Measurements from ENCODE around the gene ISY1. TPM values are rescaled to one million over a fixed set of nuclear protein-coding genes. Genes with fewer than 3 reads are reported as not detected.

Gene ISY1
- total RNA-seq (32.6 TPM), polyA plus RNA-seq (34.8 TPM)
- long read RNA-seq, donor 1: 0 reads
- long read RNA-seq, donor 2, transcript ISY1-203 (11 exons, 3,842 nt): major isoform, 35 of 276 reads
- long read RNA-seq, donor 2, partial matches to known transcripts: 219 of 276 reads
- long read RNA-seq, donor 2, other reads (novel, unspliced or antisense): 20 of 276 reads
- long read RNA-seq, donor 3, transcript ISY1-203 (11 exons, 3,842 nt): major isoform, 21 of 33 reads
- long read RNA-seq, donor 3, partial matches to known transcripts: 8 of 33 reads
- long read RNA-seq, donor 3, other reads (novel, unspliced or antisense): 0 of 33 reads
- long read RNA-seq, donor 4, partial matches to known transcripts: 6 of 13 reads
- long read RNA-seq, donor 4, other reads (novel, unspliced or antisense): 5 of 13 reads
- long read RNA-seq, donor 5, transcript ISY1-203 (11 exons, 3,842 nt): major isoform, 14 of 15 reads
- long read RNA-seq, donor 5, partial matches to known transcripts: 0 of 15 reads
- long read RNA-seq, donor 5, other reads (novel, unspliced or antisense): 0 of 15 reads
- long read RNA-seq, donor 6, transcript ISY1-203 (11 exons, 3,842 nt): major isoform, 8 of 10 reads
- long read RNA-seq, donor 6, partial matches to known transcripts: 0 of 10 reads
- long read RNA-seq, donor 6, other reads (novel, unspliced or antisense): 0 of 10 reads
- long read RNA-seq, donor 7, transcript ISY1-203 (11 exons, 3,842 nt): major isoform, 6 of 7 reads
- long read RNA-seq, donor 7, partial matches to known transcripts: 0 of 7 reads
- long read RNA-seq, donor 7, other reads (novel, unspliced or antisense): 0 of 7 reads
- long read RNA-seq, donor 8, transcript ISY1-203 (11 exons, 3,842 nt): major isoform, 8 of 9 reads
- long read RNA-seq, donor 8, partial matches to known transcripts: 0 of 9 reads
- long read RNA-seq, donor 8, other reads (novel, unspliced or antisense): 0 of 9 reads
- long read RNA-seq, donor 9, transcript ISY1-203 (11 exons, 3,842 nt): major isoform, 7 of 8 reads
- long read RNA-seq, donor 9, partial matches to known transcripts: 0 of 8 reads
- long read RNA-seq, donor 9, other reads (novel, unspliced or antisense): 0 of 8 reads
- long read RNA-seq, donor 10, transcript ISY1-203 (11 exons, 3,842 nt): major isoform, 7 of 8 reads
- long read RNA-seq, donor 10, partial matches to known transcripts: 0 of 8 reads
- long read RNA-seq, donor 10, other reads (novel, unspliced or antisense): 0 of 8 reads

DNA sequence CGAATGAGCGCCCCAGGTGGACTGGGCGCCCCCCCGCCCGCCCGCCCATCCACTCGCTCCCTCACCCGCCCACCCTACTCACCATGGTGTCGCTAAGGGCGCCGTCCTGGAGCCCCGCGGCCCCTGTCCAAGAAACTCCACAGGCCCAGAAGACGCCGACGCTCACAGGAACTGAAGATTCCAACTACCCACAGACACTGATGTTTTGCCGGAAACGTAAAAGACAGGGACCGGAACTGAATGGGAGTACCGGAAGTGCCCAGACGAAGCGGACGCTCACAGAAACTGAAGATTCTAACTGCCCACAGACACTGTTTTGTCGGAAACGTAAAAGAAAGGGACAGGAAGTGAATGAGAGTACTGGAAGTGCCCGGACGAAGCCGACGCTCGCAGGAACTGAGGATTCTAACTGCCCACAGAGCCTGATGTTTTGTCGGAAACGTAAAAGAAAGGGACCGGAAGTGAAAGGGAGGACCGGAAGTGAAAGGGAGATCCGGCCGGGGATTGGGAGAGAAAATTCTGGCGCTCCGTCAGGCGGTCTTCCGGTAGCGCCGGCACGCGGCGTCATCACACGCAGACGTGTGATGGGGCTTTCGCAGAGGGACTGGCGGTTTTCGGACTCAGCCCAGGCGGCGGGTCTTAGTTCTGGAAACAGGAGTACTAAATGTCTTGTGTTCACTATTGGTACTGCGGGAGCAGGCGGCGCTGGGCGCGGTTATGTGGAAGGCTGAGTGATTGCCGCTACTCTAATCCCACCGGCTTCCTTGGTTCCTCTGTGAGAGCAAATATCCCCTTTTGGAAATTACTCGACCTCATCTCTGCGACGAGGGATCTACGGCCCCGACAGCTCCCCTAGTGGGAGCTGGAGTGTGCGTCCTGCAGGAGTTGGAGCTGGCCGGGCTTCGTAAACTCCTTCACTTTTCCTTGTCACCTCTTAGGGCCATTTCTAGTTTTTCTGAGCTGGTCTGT lies at the start of gene ISY1:
TSS of gene ISY1 (minus strand) at position 173 of the 969 bp plus-strand sequence. CDS start at position 85, 88 bp downstream.
- H3K27ac ChIP-seq (ENCODE audit: low read depth in 1 of 2, low read length in 1 of 2): peak within 1 kb of the TSS; percentile 95 to 98
- peaks cover 13 to 17% of the 10 kb centered on the region in 2 donors for H3K4me1 ChIP-seq (ENCODE audit: control insufficient read depth in 2 of 2, insufficient read depth in 2 of 2, low read length in 2 of 2)
- peaks cover 18 to 38% of the 10 kb centered on the region in 2 donors for H3K36me3 ChIP-seq (ENCODE audit: control insufficient read depth in 2 of 2, insufficient read depth in 2 of 2, low read length in 1 of 2)
- under 1% methylated on average over 67 of the region's 67 CpGs for WGBS
- peak; percentile 86 to 98 (median 93) for DNase-seq (ENCODE audit: low read depth in 6 of 9, low spot score in 9 of 9)
- peak within 1 kb of the TSS; percentile 87 to 95 for H3K4me3 ChIP-seq (ENCODE audit: low read length in 2 of 2)
- H3K9me3 ChIP-seq (ENCODE audit: control insufficient read depth in 2 of 2, insufficient read depth in 1 of 2, low read length in 1 of 2): no peaks in the 10 kb centered on the region
- H3K27me3 ChIP-seq (ENCODE audit: control insufficient read depth in 2 of 2, insufficient read depth in 1 of 2, low read length in 1 of 2): no peaks in the 10 kb centered on the region

DNA sequence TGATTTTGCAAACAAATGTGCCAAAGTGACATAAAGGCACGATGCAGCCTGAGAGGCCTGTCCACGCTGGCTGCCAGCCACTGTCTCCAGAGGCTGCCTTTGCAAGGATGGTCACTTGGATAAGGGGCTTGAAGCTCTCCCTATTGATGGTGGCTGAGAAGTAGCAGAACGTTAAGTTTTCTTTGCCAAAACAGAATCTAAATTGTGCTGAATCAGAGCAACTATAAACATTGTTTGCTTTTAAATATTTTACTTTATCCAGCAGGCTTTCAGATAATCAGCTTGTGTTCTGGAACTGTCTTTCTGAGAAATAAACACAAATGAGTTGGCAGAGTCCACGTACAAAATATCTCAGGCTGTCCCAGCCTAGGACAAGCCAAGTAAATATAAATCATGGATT lies 46.6 kb upstream of the ISY1 start:
- DNase-seq (ENCODE audit: low read depth in 6 of 9, low spot score in 9 of 9): no peak
- 91% methylated on average over 4 of the region's 4 CpGs for WGBS
- no peak overlapping the region for H3K4me3 ChIP-seq (ENCODE audit: low read length in 2 of 2)

DNA sequence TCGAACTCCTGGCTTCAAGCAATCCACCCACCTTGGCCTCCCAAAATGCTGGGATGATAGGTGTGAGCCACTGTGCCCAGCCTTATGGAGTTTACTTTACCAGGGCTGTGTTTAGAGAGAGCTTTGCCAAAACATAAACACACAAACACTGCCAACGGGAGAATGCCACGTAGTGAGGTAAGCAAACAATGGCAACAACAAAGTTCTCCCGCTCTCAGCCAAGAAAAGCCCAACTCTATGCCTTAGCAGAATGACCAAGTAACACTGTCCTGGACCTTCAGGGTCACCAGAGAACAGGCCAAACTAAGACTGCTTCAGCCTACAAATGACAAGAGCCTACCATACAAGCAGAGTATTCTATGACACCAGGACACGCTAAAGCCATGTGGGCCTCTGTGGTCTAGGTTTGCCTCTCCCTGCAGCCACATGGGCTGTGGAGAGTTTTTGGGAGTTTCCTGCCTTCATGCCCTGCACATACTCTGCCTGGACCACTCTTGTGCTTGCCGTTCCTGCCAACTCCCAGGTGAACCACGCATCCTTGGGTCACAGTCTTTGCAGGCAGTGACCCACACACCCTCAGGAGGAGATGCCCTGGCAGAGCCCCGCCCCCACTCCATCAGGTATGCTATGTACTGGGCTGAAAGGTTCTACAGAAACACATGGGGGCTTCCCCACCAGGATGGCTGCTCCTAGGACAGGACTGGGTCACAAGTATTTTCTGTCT lies 44.4 kb upstream of the ISY1 start:
- Histone ChIP-seq H3K4me3 (ENCODE audit: low read length in 2 of 2) (no peak overlapping the region), H3K27me3 (ENCODE audit: control insufficient read depth in 2 of 2, insufficient read depth in 1 of 2, low read length in 1 of 2) (no peaks in the 10 kb centered on the region), H3K9me3 (ENCODE audit: control insufficient read depth in 2 of 2, insufficient read depth in 1 of 2, low read length in 1 of 2) (no peaks in the 10 kb centered on the region), H3K36me3 (ENCODE audit: control insufficient read depth in 2 of 2, insufficient read depth in 2 of 2, low read length in 1 of 2) (no peaks in the 10 kb centered on the region), H3K27ac (ENCODE audit: low read depth in 1 of 2, low read length in 1 of 2) (no peak overlapping the region), H3K4me1 (ENCODE audit: control insufficient read depth in 2 of 2, insufficient read depth in 2 of 2, low read length in 2 of 2) (no peaks in the 10 kb centered on the region)
- DNase-seq (ENCODE audit: low read depth in 6 of 9, low spot score in 9 of 9): no peak
- 95% methylated on average over 8 of the region's 8 CpGs for WGBS

More for the DNA sequence above, 46.6 kb upstream of the ISY1 start:
- H3K4me1 ChIP-seq (ENCODE audit: control insufficient read depth in 2 of 2, insufficient read depth in 2 of 2, low read length in 2 of 2): peaks cover 0 to 3% of the 10 kb centered on the region in 2 donors
- H3K27me3 ChIP-seq (ENCODE audit: control insufficient read depth in 2 of 2, insufficient read depth in 1 of 2, low read length in 1 of 2): no peaks in the 10 kb centered on the region
- H3K36me3 ChIP-seq (ENCODE audit: control insufficient read depth in 2 of 2, insufficient read depth in 2 of 2, low read length in 1 of 2): no peaks in the 10 kb centered on the region
- H3K27ac ChIP-seq (ENCODE audit: low read depth in 1 of 2, low read length in 1 of 2): no peak overlapping the region
- no peaks in the 10 kb centered on the region for H3K9me3 ChIP-seq (ENCODE audit: control insufficient read depth in 2 of 2, insufficient read depth in 1 of 2, low read length in 1 of 2)

DNA sequence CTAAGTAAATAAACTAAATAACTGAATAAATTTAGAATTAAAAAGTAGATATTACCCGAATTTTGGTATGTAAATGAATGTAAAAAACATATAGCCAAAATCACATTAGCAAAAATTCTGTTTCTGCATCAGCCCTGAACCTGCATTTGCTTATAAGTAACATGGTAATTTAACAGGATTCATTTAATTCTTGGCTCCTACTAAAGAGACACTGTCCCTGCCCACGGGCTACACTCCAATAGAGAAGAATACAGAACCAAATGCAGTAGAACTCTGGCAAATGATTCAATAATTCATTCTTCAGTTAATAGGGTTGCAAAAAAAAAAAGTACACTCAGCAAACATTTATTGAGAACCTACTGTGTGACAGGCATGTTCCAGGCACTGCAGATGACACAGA lies 43.6 kb upstream of the ISY1 start:
- Histone ChIP-seq H3K4me3 (ENCODE audit: low read length in 2 of 2) (no peak overlapping the region), H3K36me3 (ENCODE audit: control insufficient read depth in 2 of 2, insufficient read depth in 2 of 2, low read length in 1 of 2) (no peaks in the 10 kb centered on the region), H3K4me1 (ENCODE audit: control insufficient read depth in 2 of 2, insufficient read depth in 2 of 2, low read length in 2 of 2) (no peaks in the 10 kb centered on the region), H3K27ac (ENCODE audit: low read depth in 1 of 2, low read length in 1 of 2) (no peak overlapping the region), H3K27me3 (ENCODE audit: control insufficient read depth in 2 of 2, insufficient read depth in 1 of 2, low read length in 1 of 2) (no peaks in the 10 kb centered on the region), H3K9me3 (ENCODE audit: control insufficient read depth in 2 of 2, insufficient read depth in 1 of 2, low read length in 1 of 2) (no peaks in the 10 kb centered on the region)
- no peak for DNase-seq (ENCODE audit: low read depth in 6 of 9, low spot score in 9 of 9)
- 94% methylated on average over 2 of the region's 2 CpGs for WGBS

DNA sequence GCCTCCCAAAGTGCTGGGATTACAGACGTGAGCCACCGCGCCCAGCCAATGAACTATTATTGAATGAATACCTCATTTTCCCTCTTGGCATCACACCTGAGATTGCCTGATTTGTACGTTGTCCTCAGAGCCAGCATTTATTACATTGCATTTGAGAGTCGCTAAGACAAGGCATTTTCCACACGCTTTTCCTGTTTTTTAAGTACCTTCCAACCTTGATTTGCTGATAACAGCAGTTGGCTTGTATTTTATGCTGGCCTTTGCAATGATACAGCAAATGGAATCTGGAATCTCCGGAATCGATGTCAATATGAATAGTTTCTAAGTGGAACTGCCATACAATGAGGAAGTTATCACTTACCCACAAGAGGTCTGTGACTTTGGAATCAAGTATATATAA lies 38.5 kb upstream of the ISY1 start:
- 84% methylated on average over 8 of the region's 8 CpGs for WGBS
- no peaks in the 10 kb centered on the region for H3K9me3 ChIP-seq (ENCODE audit: control insufficient read depth in 2 of 2, insufficient read depth in 1 of 2, low read length in 1 of 2)
- DNase-seq (ENCODE audit: low read depth in 6 of 9, low spot score in 9 of 9): no peak
- no peak overlapping the region for H3K27ac ChIP-seq (ENCODE audit: low read depth in 1 of 2, low read length in 1 of 2)
- H3K36me3 ChIP-seq (ENCODE audit: control insufficient read depth in 2 of 2, insufficient read depth in 2 of 2, low read length in 1 of 2): no peaks in the 10 kb centered on the region
- H3K27me3 ChIP-seq (ENCODE audit: control insufficient read depth in 2 of 2, insufficient read depth in 1 of 2, low read length in 1 of 2): no peaks in the 10 kb centered on the region
- H3K4me1 ChIP-seq (ENCODE audit: control insufficient read depth in 2 of 2, insufficient read depth in 2 of 2, low read length in 2 of 2): no peaks in the 10 kb centered on the region
- H3K4me3 ChIP-seq (ENCODE audit: low read length in 2 of 2): no peak overlapping the region

DNA sequence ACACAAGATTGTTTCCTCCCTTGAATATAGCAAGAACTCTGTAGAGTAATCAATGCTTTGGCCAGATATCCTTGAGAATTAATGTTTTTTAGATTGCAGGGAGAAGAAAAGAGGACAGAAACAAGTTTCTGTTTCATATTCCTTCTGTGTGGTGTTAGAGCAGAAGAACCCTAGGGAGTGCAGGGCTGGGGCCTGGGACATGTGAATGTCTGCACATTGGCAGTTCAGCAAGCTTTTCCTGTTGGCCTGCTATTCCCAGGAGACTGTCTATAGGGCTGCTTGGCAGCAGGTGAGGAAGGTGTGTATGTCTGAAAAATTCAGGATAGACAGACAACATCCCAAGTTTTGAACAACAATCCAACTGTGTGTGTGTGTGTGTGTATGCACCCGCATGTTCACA lies 36.5 kb upstream of the ISY1 start:
- H3K36me3 ChIP-seq (ENCODE audit: control insufficient read depth in 2 of 2, insufficient read depth in 2 of 2, low read length in 1 of 2): no peaks in the 10 kb centered on the region
- no peak for DNase-seq (ENCODE audit: low read depth in 6 of 9, low spot score in 9 of 9)
- no peaks in the 10 kb centered on the region for H3K9me3 ChIP-seq (ENCODE audit: control insufficient read depth in 2 of 2, insufficient read depth in 1 of 2, low read length in 1 of 2)
- 96% methylated on average over 1 of the region's 1 CpG for WGBS
- H3K27ac ChIP-seq (ENCODE audit: low read depth in 1 of 2, low read length in 1 of 2): no peak overlapping the region
- H3K4me3 ChIP-seq (ENCODE audit: low read length in 2 of 2): no peak overlapping the region
- H3K27me3 ChIP-seq (ENCODE audit: control insufficient read depth in 2 of 2, insufficient read depth in 1 of 2, low read length in 1 of 2): no peaks in the 10 kb centered on the region
- no peaks in the 10 kb centered on the region for H3K4me1 ChIP-seq (ENCODE audit: control insufficient read depth in 2 of 2, insufficient read depth in 2 of 2, low read length in 2 of 2)

DNA sequence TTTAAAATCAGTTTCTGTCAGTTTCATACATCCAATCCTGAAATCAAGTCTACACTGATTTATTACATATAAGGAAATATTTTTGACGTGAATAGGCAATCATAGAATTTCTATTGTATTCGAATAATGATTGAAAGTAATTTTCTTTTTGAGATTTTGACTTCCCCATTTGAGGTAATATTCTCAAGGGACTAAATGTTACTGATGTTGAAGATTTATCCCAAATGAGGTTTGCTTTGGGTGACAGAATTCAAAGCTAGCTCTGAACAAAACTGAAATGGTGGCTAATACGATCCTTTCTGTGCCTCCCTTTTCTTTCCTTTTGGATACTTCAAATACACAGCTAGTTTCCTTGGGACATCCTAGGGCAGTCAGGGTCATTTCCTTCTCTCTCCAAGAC lies 35.7 kb upstream of the ISY1 start:
- Histone ChIP-seq H3K4me1 (ENCODE audit: control insufficient read depth in 2 of 2, insufficient read depth in 2 of 2, low read length in 2 of 2) (no peaks in the 10 kb centered on the region), H3K36me3 (ENCODE audit: control insufficient read depth in 2 of 2, insufficient read depth in 2 of 2, low read length in 1 of 2) (no peaks in the 10 kb centered on the region), H3K4me3 (ENCODE audit: low read length in 2 of 2) (no peak overlapping the region), H3K27ac (ENCODE audit: low read depth in 1 of 2, low read length in 1 of 2) (no peak overlapping the region), H3K9me3 (ENCODE audit: control insufficient read depth in 2 of 2, insufficient read depth in 1 of 2, low read length in 1 of 2) (no peaks in the 10 kb centered on the region), H3K27me3 (ENCODE audit: control insufficient read depth in 2 of 2, insufficient read depth in 1 of 2, low read length in 1 of 2) (no peaks in the 10 kb centered on the region)
- 98% methylated on average over 3 of the region's 3 CpGs for WGBS
- DNase-seq (ENCODE audit: low read depth in 6 of 9, low spot score in 9 of 9): no peak

All from thymus (tissue), 14 donors.